Measurements from ENCODE around the gene TTC28. TPM values are rescaled to one million over a fixed set of nuclear protein-coding genes. Genes with fewer than 3 reads are reported as not detected.
A peak's percentile ranks its signal among the peaks of the same experiment; 100 is the strongest.

Gene TTC28
- total RNA-seq, 1 donor from 2014 or later = 70.8 TPM

DNA sequence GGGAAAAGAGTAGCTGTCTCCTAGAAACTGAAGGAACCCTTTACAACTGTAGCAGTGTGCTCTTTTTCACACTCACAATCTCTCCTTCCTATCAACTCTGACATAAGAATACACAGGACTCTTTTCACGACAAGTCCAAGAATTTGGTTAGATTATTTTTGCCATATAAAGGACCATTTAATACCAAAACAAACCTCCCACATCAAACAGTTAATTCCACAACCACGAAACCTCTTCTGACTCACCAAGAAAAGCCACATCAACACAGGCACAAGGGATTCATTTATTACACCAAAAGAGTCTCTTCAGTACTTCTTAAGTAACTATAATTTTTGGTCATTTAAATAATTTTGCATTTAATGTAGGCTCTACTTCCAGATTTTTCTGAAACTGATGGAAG lies 538.0 kb downstream of the TTC28 start:
- DNase-seq (ENCODE audit: low spot score) = no peak
- TF ChIP-seq, protein P1, sequence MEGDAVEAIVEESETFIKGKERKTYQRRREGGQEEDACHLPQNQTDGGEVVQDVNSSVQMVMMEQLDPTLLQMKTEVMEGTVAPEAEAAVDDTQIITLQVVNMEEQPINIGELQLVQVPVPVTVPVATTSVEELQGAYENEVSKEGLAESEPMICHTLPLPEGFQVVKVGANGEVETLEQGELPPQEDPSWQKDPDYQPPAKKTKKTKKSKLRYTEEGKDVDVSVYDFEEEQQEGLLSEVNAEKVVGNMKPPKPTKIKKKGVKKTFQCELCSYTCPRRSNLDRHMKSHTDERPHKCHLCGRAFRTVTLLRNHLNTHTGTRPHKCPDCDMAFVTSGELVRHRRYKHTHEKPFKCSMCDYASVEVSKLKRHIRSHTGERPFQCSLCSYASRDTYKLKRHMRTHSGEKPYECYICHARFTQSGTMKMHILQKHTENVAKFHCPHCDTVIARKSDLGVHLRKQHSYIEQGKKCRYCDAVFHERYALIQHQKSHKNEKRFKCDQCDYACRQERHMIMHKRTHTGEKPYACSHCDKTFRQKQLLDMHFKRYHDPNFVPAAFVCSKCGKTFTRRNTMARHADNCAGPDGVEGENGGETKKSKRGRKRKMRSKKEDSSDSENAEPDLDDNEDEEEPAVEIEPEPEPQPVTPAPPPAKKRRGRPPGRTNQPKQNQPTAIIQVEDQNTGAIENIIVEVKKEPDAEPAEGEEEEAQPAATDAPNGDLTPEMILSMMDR (IDR thresholded peaks at IDR 0.05; ENCODE audit: unreplicated experiment) = no peak
- Mint-ChIP-seq H3K27ac (ENCODE audit: unreplicated experiment) (no peak overlapping the region), H3K4me1 (ENCODE audit: unreplicated experiment) (peaks cover 32% of the 10 kb centered on the region), H3K36me3 (ENCODE audit: low read depth, unreplicated experiment) (no peaks in the 10 kb centered on the region), H3K27me3 (ENCODE audit: unreplicated experiment) (peaks cover 7% of the 10 kb centered on the region), H3K9me3 (ENCODE audit: unreplicated experiment) (no peaks in the 10 kb centered on the region), H3K4me3 (ENCODE audit: unreplicated experiment) (no peak overlapping the region)

DNA sequence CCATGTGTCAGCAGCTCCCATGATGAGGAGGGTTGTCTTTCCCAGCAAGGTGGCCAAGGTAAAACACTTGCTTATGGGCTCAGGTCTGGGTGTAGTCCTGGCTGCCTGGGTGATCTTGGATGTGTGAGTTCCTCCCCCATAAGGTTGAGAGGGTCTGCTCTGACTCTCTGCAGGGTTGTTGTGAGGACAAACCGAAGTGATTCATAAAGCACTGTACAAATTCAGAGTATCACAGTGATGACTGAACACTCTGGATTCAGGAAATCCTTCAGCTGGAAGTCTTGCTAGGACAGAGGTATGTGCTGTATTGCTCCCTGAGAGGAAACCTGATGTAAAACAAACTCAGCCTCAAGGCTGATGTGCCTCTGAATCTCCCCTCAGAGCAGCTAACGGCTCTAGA lies 539.7 kb downstream of the TTC28 start:
- Mint-ChIP-seq H3K36me3 (ENCODE audit: low read depth, unreplicated experiment) (no peaks in the 10 kb centered on the region), H3K9me3 (ENCODE audit: unreplicated experiment) (no peaks in the 10 kb centered on the region), H3K4me3 (ENCODE audit: unreplicated experiment) (no peak overlapping the region), H3K27me3 (ENCODE audit: unreplicated experiment) (peaks cover 5% of the 10 kb centered on the region), H3K4me1 (ENCODE audit: unreplicated experiment) (peaks cover 32% of the 10 kb centered on the region), H3K27ac (ENCODE audit: unreplicated experiment) (peak overlapping the region; percentile 12)
- TF ChIP-seq, protein P1 (IDR thresholded peaks at IDR 0.05; ENCODE audit: unreplicated experiment) = no peak
- DNase-seq (ENCODE audit: low spot score) = no peak

DNA sequence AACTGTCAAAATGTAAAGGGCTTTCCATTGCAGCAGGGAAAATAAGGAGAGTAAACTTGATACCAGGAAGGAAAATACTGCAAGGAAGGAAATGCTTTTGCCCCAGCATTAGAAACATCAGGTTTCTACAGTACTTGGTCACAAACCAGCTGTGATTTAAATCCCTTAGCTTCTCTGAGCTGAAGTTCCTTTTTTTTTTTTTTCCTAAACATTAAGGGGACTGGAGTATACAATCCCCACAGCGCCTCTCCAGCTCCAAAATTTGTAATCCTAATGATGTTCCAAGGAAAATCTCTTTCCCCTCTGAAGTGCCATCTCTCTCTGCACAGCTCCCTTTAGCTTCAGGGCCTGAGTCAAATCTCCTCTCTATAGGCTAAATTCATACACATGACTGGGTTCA lies 540.1 kb downstream of the TTC28 start:
- Mint-ChIP-seq H3K27me3 (ENCODE audit: unreplicated experiment) (peaks cover 3% of the 10 kb centered on the region), H3K4me3 (ENCODE audit: unreplicated experiment) (no peak overlapping the region), H3K4me1 (ENCODE audit: unreplicated experiment) (peaks cover 32% of the 10 kb centered on the region), H3K9me3 (ENCODE audit: unreplicated experiment) (no peaks in the 10 kb centered on the region), H3K27ac (ENCODE audit: unreplicated experiment) (peak overlapping the region; percentile 32), H3K36me3 (ENCODE audit: low read depth, unreplicated experiment) (no peaks in the 10 kb centered on the region)
- TF ChIP-seq, protein P1 (IDR thresholded peaks at IDR 0.05; ENCODE audit: unreplicated experiment) = no peak
- DNase-seq (ENCODE audit: low spot score) = no peak

DNA sequence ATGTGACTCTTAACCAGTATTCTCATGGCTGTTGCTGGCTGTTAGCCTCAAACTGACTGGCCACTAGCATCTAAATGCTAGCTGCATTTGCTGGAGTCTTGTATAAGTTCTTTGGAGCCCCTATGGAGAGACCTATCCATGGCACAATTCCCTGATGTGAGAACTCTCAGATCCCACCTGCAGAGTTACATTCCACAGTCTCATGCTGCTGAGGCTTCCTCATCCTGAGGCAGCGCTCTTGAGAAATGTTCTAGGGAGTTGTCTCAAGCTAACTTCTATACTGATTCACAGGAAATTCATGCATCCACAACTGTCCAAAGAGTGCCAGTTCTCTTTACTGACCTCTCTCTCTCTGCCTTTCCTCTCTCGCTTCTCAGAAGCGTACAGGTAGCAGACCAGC lies 542.6 kb downstream of the TTC28 start:
- Mint-ChIP-seq H3K4me1 (ENCODE audit: unreplicated experiment) (peaks cover 32% of the 10 kb centered on the region), H3K27ac (ENCODE audit: unreplicated experiment) (no peak overlapping the region), H3K9me3 (ENCODE audit: unreplicated experiment) (no peaks in the 10 kb centered on the region), H3K4me3 (ENCODE audit: unreplicated experiment) (no peak overlapping the region), H3K36me3 (ENCODE audit: low read depth, unreplicated experiment) (peaks cover 6% of the 10 kb centered on the region), H3K27me3 (ENCODE audit: unreplicated experiment) (peaks cover 2% of the 10 kb centered on the region)
- no peak for DNase-seq (ENCODE audit: low spot score)
- TF ChIP-seq, protein P1 (IDR thresholded peaks at IDR 0.05; ENCODE audit: unreplicated experiment) = no peak

DNA sequence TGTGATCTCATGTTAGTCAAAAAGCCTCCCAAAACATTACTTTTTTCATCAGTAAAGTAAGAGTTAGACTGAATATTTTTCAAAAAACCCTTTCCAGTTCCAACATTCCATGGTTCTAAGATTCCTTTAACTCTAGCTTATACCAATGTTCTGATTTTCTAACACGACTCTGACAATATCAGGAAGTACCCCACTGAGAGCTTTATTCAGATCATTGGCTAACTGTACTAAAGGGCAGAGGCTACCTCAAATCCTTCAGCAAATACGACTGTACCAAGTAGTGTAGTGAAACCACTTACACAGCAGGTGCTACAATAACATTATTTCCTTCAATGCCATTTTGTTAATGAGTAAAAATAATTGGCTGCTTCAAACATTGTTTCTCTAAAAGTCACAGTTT lies 547.2 kb downstream of the TTC28 start:
- Mint-ChIP-seq H3K4me1 (ENCODE audit: unreplicated experiment) (no peaks in the 10 kb centered on the region), H3K9me3 (ENCODE audit: unreplicated experiment) (no peaks in the 10 kb centered on the region), H3K27ac (ENCODE audit: unreplicated experiment) (no peak overlapping the region), H3K4me3 (ENCODE audit: unreplicated experiment) (no peak overlapping the region), H3K27me3 (ENCODE audit: unreplicated experiment) (no peaks in the 10 kb centered on the region), H3K36me3 (ENCODE audit: low read depth, unreplicated experiment) (peaks cover 6% of the 10 kb centered on the region)
- TF ChIP-seq, protein P1 (IDR thresholded peaks at IDR 0.05; ENCODE audit: unreplicated experiment) = no peak
- DNase-seq (ENCODE audit: low spot score) = no peak

Measured in endothelial cell (in vitro differentiated cells).